SHP77 treated with DMSO at 0.1 percent for 48 hours (cell line): ENCODE data around the gene FAHD2B.
"Not testable (repeated sequence)": the region's sequence is repeated elsewhere in the genome, so short reads cannot be mapped to it uniquely, and the experiment has no call there.

Experiments used
- DNase-seq: peaks from one replicate; lab custom pipeline; 2025; lab: John Stamatoyannopoulos, UW

Gene FAHD2B

DNA sequence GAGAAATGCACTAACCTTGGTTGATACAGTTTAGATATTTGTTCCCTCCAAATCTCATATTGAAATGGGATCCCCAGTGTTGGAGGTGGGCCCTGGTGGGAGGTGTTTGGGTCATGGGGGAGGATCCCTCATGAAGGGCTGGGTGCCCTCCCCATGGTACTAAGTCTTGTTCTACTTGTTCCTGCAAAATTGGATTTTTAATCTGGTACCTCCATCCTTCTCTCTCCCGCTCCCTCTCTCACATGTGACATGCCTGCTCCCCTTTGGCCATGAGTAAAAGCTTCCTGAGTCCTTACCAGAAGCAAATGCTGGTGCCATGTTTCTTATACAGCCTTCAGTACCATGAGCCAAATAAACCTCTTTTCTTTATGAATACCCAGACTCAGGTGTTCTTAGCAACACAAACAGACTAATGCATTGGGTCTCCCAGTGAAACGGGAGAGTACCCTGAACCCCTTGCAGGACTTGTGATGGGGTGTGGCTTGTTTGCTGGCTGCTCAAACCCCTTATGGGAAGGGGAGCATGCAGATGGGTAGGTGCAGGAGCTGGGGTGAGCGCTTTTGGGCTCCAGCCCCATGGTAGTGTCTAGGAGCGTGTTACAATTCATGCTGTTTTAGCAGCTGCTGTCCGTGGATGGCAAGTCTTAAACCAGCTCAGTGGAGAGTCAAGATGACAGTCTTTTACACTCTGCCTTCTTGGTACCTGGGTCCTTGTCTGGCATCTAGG is 27.2 kb downstream of the FAHD2B start:
- no peak for DNase-seq

- DNase-seq, result not testable (repeated sequence)
These were observed 28.7 kb downstream of the FAHD2B start for GRCh38 chr2:97066030-97066429.

DNA sequence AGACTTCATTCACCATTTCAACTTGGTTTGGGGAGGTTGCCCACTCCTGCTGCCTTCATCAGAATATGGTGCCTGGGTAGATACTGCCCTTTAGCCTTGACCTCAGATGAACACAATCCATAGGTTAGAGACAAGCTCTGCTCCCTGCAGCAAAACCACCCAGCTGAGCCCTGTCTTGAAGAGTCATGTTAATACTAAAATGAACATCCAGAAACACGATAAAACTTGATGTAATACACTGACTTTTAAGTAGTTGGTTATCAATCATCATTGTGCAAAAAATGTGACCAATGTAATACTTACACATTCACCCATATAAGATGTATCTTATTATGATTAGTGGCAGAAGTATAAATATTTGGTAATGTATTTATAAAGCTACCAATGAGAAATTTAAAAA is 32.7 kb downstream of the FAHD2B start:
- not testable (repeated sequence) for DNase-seq

DNA sequence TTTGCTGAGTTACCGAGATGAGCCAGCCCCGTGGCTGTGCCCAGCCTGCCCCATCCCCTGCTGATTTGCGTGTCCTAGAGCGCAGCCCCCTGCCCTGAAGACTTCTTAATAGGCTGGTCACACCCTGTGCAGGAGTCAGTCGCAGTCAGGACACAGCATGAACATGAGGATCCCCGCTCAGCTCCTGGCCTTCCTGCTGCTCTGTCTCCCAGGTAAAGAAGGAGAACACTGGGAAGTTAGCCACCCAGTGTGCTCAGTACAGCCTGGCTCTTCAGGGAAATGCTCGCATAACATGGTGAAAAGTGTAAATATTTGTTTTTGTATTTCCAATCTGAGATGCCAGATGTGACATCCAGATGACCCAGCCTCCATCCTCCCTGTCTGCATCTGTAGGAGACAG is 34.9 kb downstream of the FAHD2B start:
- not testable (repeated sequence) for DNase-seq

DNA sequence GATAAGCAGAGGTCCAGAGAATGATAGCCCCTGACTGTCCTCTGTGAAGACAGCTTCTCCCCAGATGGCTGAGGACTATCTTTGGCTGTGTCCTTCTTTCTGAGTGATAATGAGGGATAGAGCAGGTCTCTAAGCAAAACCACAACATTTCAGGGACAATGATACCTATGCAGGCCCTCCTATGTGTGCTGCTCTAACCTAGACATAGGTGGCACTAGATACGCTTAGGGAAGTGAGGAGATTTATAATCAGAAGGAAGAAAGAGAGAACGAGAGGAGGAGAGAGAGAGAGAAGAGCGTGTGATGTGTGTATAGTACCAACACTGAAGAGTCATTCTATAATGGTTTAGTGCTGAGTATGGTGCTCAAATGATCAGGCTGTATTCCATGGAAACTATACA is 38.5 kb downstream of the FAHD2B start:
- not testable (repeated sequence) for DNase-seq

GRCh38 chr2:97050032-97050431 is 44.6 kb downstream of the FAHD2B start:
- not testable (repeated sequence) for DNase-seq

- DNase-seq, result not testable (repeated sequence)
These were observed 46.2 kb downstream of the FAHD2B start for GRCh38 chr2:97048448-97048847.

DNA sequence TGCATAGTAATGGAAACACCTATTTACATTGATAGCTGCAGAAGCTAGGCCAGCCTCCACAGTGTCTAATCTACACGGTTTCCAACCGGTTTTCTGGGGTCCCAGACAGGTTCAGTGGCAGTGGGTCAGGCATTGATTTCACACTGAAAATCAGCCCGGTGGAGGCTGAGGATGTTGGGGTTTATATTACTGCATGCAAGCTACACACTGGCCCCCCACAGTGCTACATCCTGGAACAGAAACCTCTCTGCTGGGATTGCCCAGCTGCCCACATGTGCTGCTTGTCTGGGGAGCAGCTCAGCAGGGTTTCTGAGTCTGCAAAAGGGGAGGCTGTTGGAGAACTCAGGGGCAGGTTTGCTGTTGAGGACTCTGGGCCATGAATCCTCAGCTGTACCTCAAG is 48.0 kb downstream of the FAHD2B start:
- DNase-seq, result not testable (repeated sequence)

GRCh38 chr2:97045895-97046499 is 48.7 kb downstream of the FAHD2B start:
- not testable (repeated sequence) for DNase-seq
